Heart right ventricle (tissue), 16 donors: ENCODE data around the gene DSCAM. TPM values are rescaled to one million over a fixed set of nuclear protein-coding genes. Genes with fewer than 3 reads are reported as not detected.

Experiments used
- ATAC-seq, 8 donors: fragments of 200-7000 bp; cut with Tn5 transposase; one replicate each; pipeline ENCODE4 v1.9.1; 2020; ENCODE audit warnings: mild to moderate bottlenecking in 8 of 8, moderate library complexity in 8 of 8, moderate number of reproducible peaks in 1 of 8
- DNase-seq, 2 donors: peaks; one replicate each; pipeline ENCODE4 v3.0.0-alpha.2; 2020
- H3K27ac ChIP-seq, 10 donors: fragments of 200-600 bp; sonication (generic) in 2 of 10; one replicate each; pipeline versions ENCODE4 v1.5.0 to v1.8.0; 2020 to 2022; ENCODE audit warnings: mild to moderate bottlenecking in 3 of 10
- H3K27me3 ChIP-seq, 7 donors: fragments of 200-600 bp; one replicate each; pipeline ENCODE4 v1.8.0; 2021 to 2022; ENCODE audit warnings: mild to moderate bottlenecking in 2 of 7
- H3K36me3 ChIP-seq, 9 donors: fragments of 200-600 bp; sonication (generic) in 1 of 9; one replicate each; pipeline versions ENCODE4 v1.5.0 to v1.8.0; 2020 to 2022; ENCODE audit warnings: mild to moderate bottlenecking in 2 of 9
- H3K4me1 ChIP-seq, 9 donors: fragments of 200-600 bp; sonication (generic) in 1 of 9; one replicate each; pipeline versions ENCODE4 v1.5.0 to v1.8.0; 2020 to 2022; ENCODE audit warnings: mild to moderate bottlenecking in 4 of 9
- H3K4me3 ChIP-seq, 10 donors: fragments of 200-600 bp; sonication (generic) in 2 of 10; one replicate each; pipeline versions ENCODE4 v1.5.0 to v1.8.0; 2020 to 2022; ENCODE audit warnings: mild to moderate bottlenecking in 7 of 10, moderate library complexity in 2 of 10
- H3K9me3 ChIP-seq, 11 donors: fragments of 200-600 bp in 10 of 11; sonication (generic) in 2 of 11; one replicate each; pipeline versions ENCODE4 v1.5.0 to v1.8.0; 2013 to 2022; ENCODE audit warnings: mild to moderate bottlenecking in 2 of 11, control low read depth in 1 of 11, moderate library complexity in 1 of 11
- WGBS, 2 donors: extraction: QIAGEN DNeasy Blood & Tissue Kit; methylation state at CpG; one replicate each; pipeline ENCODE4 v1.1.7; 2013; ENCODE audit warnings: inconsistent platforms in 1 of 2; 5-methylcytosine and 5-hydroxymethylcytosine counted together
- intact Hi-C, 10 donors: fragments of 100-400 bp; cut with DNase I; formaldehyde crosslinking; loops; one replicate each; pipeline versions ENCODE4 v1.11.1 to v1.14.2; 2022
- polyA plus RNA-seq, 2 donors: library from polyadenylated mRNA; stranded (reverse); fragments of 200-250 nt; gene quantifications; one replicate each; pipeline ENCODE4 v1.2.3, GENCODE V29; 2013
- total RNA-seq, 10 donors: library from RNA; stranded (reverse); fragmentation: NEBNext Ultra II Directional in 3 of 10; extraction: Animal tissue kit (Norgen Biotek cat#: 25700) in 3 of 10; gene quantifications; one replicate each; pipeline versions ENCODE4 v1.2.1 to v1.2.4, GENCODE V29; 2021 to 2023
- TF ChIP-seq, protein P1 (sequence below), 9 donors: fragments of 200-600 bp; sonication (generic) in 2 of 9; IDR thresholded peaks; one replicate each; pipeline versions ENCODE4 v1.5.0 to v1.8.0; 2021 to 2022; ENCODE audit warnings: antibody characterized with exemption in 9 of 9, mild to moderate bottlenecking in 5 of 9, moderate library complexity in 1 of 9
- donor health status: Arrhythmogenic right ventricular cardiomyopathy.
- donor health status: ischemic (EF 13 %, LVEDD 7.1; RV severe dilation, severe dysfunction).
- donor health status: healthy with polysubstance abuse.
- donor health status: DM: no; HTN: yes; CAD: no.
- donor health status: DM: no; HTN: no; CAD: no.
- donor health status: ischemic (EF 25% LVEDD 6.9; RV normal size, moderate dysfunction).
- donor health status: ischemic (EF 25% LVEDD 5.7; RV mildly dilated, moderate dysfunction).
- donor health status: healthy.
- donor health status: DM: yes; HTN: yes; CAD: no.
- donor health status: Ischemic cardiomyopathy.
- donor health status: ischemic (EF 35%, LVEDD 5.7; RV mildly dilated, moderate dysfunction).
- donor health status: nonischemic (EF 11% LVEDD 7.7; RV severe dilation, severe dysfunction).
- donor health status: DM: yes; HTN: yes; CAD: no.
- donor health status: PGD.
- donor health status: ischemic (EF 29% LVEDD 5.4; RV normal size, mild dysfunction).
- donor health status: nonischemic (EF 23%, LVEDD 6.1; RV moderate dilation, normal function).

Gene DSCAM
- total and polyA plus RNA-seq, 12 donors = 0.03 to 0.04 TPM; not detected in 10

DNA sequence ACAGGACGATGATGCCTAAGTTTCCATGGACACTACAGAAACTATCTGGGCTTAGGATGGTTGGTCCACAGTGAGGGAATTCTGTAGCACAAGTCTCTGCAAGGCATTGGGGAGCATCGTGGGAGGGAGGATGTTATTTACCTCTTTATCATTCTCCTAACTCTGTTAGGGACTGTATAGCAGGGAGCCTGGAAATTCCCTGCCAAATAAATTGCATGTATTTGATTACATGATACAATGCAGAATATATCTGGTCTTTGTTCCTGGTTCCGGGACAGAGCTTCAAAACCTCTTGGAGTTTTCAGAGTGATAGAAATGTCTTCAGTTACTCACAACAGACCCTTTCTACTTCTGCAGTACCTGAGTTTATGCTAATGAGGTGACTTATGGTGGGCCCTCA, 593.8 kb downstream of the DSCAM start:
- TF ChIP-seq, protein P1, sequence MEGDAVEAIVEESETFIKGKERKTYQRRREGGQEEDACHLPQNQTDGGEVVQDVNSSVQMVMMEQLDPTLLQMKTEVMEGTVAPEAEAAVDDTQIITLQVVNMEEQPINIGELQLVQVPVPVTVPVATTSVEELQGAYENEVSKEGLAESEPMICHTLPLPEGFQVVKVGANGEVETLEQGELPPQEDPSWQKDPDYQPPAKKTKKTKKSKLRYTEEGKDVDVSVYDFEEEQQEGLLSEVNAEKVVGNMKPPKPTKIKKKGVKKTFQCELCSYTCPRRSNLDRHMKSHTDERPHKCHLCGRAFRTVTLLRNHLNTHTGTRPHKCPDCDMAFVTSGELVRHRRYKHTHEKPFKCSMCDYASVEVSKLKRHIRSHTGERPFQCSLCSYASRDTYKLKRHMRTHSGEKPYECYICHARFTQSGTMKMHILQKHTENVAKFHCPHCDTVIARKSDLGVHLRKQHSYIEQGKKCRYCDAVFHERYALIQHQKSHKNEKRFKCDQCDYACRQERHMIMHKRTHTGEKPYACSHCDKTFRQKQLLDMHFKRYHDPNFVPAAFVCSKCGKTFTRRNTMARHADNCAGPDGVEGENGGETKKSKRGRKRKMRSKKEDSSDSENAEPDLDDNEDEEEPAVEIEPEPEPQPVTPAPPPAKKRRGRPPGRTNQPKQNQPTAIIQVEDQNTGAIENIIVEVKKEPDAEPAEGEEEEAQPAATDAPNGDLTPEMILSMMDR (IDR thresholded peaks at IDR 0.05) = no peak
- Histone ChIP-seq H3K36me3 (no peaks in the 10 kb centered on the region), H3K4me1 (no peaks in the 10 kb centered on the region), H3K4me3 (no peak overlapping the region), H3K9me3 (peaks cover 0 to 42% (median 6%) of the 10 kb centered on the region in 11 donors), H3K27ac (no peak overlapping the region), H3K27me3 (peaks cover 0 to 5% (median 0%) of the 10 kb centered on the region in 7 donors)
- intact Hi-C loops = no loop called here
- WGBS, 2 donors = 83 to 86% methylated on average over 3 of the region's 3 CpGs
- ATAC-seq = no peak
- no peak for DNase-seq

DNA sequence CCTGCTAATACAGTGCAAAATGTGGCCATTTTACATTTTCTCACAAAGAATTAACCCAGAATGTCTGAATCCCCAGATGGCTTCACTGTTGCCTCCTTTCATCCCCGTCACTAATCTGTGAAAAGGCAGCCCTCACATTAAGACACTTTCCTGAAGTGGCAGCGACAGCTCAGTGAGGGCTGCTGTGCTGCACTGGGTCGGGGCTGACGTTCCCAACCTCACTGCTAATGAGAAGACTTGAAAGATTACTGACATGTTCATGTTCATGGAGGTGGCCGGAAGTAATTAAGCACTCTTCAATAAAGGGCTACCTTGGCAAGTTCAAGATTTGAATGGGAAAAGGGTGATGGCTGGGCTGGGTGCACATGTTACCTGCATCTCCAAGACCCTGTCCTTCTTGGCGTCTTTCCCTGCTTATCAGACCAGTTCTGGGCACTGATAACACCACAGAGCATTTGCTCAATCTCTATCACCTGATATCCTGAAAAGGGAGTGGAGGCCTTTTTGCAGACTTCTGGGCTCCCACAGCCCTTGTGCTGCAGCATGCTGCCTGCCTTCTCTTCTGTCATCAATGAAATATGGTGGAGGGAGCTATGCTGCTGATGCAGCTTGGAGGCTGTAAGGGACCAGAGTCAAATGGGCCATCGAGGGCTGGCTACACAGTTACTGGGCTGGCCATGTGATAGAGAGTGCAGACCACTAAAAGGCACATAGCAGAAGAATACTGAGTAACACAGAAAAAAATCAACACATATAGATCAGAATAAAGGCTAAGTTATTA, 596.3 kb downstream of the DSCAM start:
- Histone ChIP-seq H3K36me3 (no peaks in the 10 kb centered on the region), H3K4me1 (no peaks in the 10 kb centered on the region), H3K9me3 (peaks cover 0 to 57% (median 6%) of the 10 kb centered on the region in 11 donors), H3K27me3 (peaks cover 0 to 5% (median 0%) of the 10 kb centered on the region in 7 donors), H3K4me3 (no peak overlapping the region), H3K27ac (no peak overlapping the region)
- no peak for ATAC-seq
- TF ChIP-seq, protein P1 (IDR thresholded peaks at IDR 0.05) = no peak
- intact Hi-C loops = no loop called here
- no peak for DNase-seq
- 72 to 82% methylated on average over 7 of the region's 7 CpGs for WGBS, 2 donors

- 36 to 45% methylated on average over 4 of the region's 4 CpGs for WGBS, 2 donors
- DNase-seq = no peak
- Histone ChIP-seq H3K27me3 (no peaks in the 10 kb centered on the region), H3K4me1 (no peaks in the 10 kb centered on the region), H3K4me3 (no peak overlapping the region), H3K9me3 (peaks cover 0 to 29% (median 0%) of the 10 kb centered on the region in 11 donors), H3K27ac (no peak overlapping the region), H3K36me3 (no peaks in the 10 kb centered on the region)
- intact Hi-C loops = no loop called here
- ATAC-seq = no peak
- TF ChIP-seq, protein P1 (IDR thresholded peaks at IDR 0.05) = no peak
Observed at GRCh38 chr21:40244981-40245380, 602.0 kb downstream of the DSCAM start.

GRCh38 chr21:40243685-40244084, 603.3 kb downstream of the DSCAM start:
- DNase-seq = no peak
- intact Hi-C loops = no loop called here
- H3K4me1 ChIP-seq = no peaks in the 10 kb centered on the region
- WGBS, 2 donors = 75 to 91% methylated on average over 5 of the region's 5 CpGs
- H3K9me3 ChIP-seq = peaks cover 0 to 21% (median 0%) of the 10 kb centered on the region in 11 donors
- ATAC-seq = no peak
- H3K4me3 ChIP-seq = no peak overlapping the region
- no peak overlapping the region for H3K27ac ChIP-seq
- TF ChIP-seq, protein P1 (IDR thresholded peaks at IDR 0.05) = no peak
- H3K36me3 ChIP-seq = no peaks in the 10 kb centered on the region
- H3K27me3 ChIP-seq = no peaks in the 10 kb centered on the region
